HT-29 (cell line): ENCODE measurements around the gene MPRIP. TPM values are rescaled to one million over a fixed set of nuclear protein-coding genes. Genes with fewer than 3 reads are reported as not detected.
A peak's percentile ranks its signal among the peaks of the same experiment; 100 is the strongest.

Source experiments
- DNase-seq: peaks from one replicate; pipeline ENCODE4 v3.0.0-alpha.2; 2015; ENCODE audit warnings: low spot score
- total RNA-seq: library from RNA; depleted of rRNA; stranded (reverse); fragments of >200 nt; shearing (Covaris generic); gene quantifications from 2 replicates; pipeline ENCODE4 v1.2.3, GENCODE V29; 2014

The MPRIP gene
- total RNA-seq, 1 experiment from 2014 or later, result 162 TPM

- no peak for DNase-seq
These were observed 45.3 kb downstream of the MPRIP start for GRCh38 chr17:17087424-17088015.

GRCh38 chr17:17088086-17088485, 45.8 kb downstream of the MPRIP start:
- no peak for DNase-seq

- DNase-seq, result no peak
These were observed 46.6 kb downstream of the MPRIP start for GRCh38 chr17:17088541-17089525.

- no peak for DNase-seq
These were observed 47.8 kb downstream of the MPRIP start for GRCh38 chr17:17089796-17090641.

GRCh38 chr17:17090642-17091103, 48.4 kb downstream of the MPRIP start:
- DNase-seq, result peak; percentile 51

- no peak for DNase-seq
These were observed 49.0 kb downstream of the MPRIP start for GRCh38 chr17:17091276-17091675.

GRCh38 chr17:17091856-17092756, 49.8 kb downstream of the MPRIP start:
- DNase-seq, result no peak

- no peak for DNase-seq
These were observed 51.5 kb downstream of the MPRIP start for GRCh38 chr17:17093764-17094163.

- DNase-seq, result no peak
These were observed 54.4 kb downstream of the MPRIP start for GRCh38 chr17:17096438-17097178.

GRCh38 chr17:17097763-17098345, 55.6 kb downstream of the MPRIP start:
- DNase-seq, result no peak

GRCh38 chr17:17098551-17099179, 56.4 kb downstream of the MPRIP start:
- no peak for DNase-seq

GRCh38 chr17:17102176-17102575, 59.9 kb downstream of the MPRIP start:
- no peak for DNase-seq

GRCh38 chr17:17103160-17103559, 60.9 kb downstream of the MPRIP start:
- DNase-seq, result no peak

GRCh38 chr17:17104036-17104435, 61.8 kb downstream of the MPRIP start:
- no peak for DNase-seq

GRCh38 chr17:17104494-17104893, 62.2 kb downstream of the MPRIP start:
- DNase-seq, result no peak

GRCh38 chr17:17105976-17106375, 63.7 kb downstream of the MPRIP start:
- no peak for DNase-seq

- no peak for DNase-seq
These were observed 64.5 kb downstream of the MPRIP start for GRCh38 chr17:17106756-17107155.

GRCh38 chr17:17107281-17107680, 65.0 kb downstream of the MPRIP start:
- no peak for DNase-seq

GRCh38 chr17:17107891-17108431, 65.7 kb downstream of the MPRIP start:
- DNase-seq, result peak; percentile 25
